ENCODE data around the gene SLC8A1. TPM values are rescaled to one million over a fixed set of nuclear protein-coding genes. Genes with fewer than 3 reads are reported as not detected.

SLC8A1 gene
- total and polyA plus RNA-seq, 2 donors (not counting 1 experiment from before 2014, with no cell fraction given): 0.07 to 0.20 TPM

- H3K27ac Mint-ChIP-seq: no peak overlapping the region
- H3K4me1 Mint-ChIP-seq: no peaks in the 10 kb centered on the region
- DNase-seq (no peak), ATAC-seq (ENCODE audit: low read depth) (no peak)
- Histone ChIP-seq H3K27ac (ENCODE audit: low read length in 2 of 2) (no peak overlapping the region), H3K9me3 (ENCODE audit: control extremely low read depth in 1 of 3, control insufficient read depth in 2 of 3, insufficient read depth in 1 of 3, low read length in 2 of 3) (no peaks in the 10 kb centered on the region), H4K20me1 (ENCODE audit: control insufficient read depth, insufficient read depth, low read length, poor library complexity, severe bottlenecking) (no peaks in the 10 kb centered on the region), H3K4me2 (replicated peaks; ENCODE audit: low read depth, low read length, poor library complexity, severe bottlenecking) (no peak overlapping the region), H3K36me3 (replicated peaks in 1 of 2; ENCODE audit: control extremely low read depth in 1 of 2, control insufficient read depth in 1 of 2, extremely low read depth in 1 of 2, insufficient read depth in 2 of 2, low read length in 1 of 2) (no peaks in the 10 kb centered on the region), H3K27me3 (replicated peaks in 1 of 4; ENCODE audit: control extremely low read depth in 1 of 4, control insufficient read depth in 3 of 4, insufficient read depth in 4 of 4, low read length in 3 of 4) (no peaks in the 10 kb centered on the region), H3K4me1 (ENCODE audit: control insufficient read depth in 2 of 2, insufficient read depth in 2 of 2, low read length in 2 of 2) (no peaks in the 10 kb centered on the region), H2AFZ (ENCODE audit: insufficient read depth, low read depth, low read length, poor library complexity, severe bottlenecking) (no peak overlapping the region), H3K4me3 (ENCODE audit: control extremely low read depth in 1 of 5, extremely low read depth in 1 of 5, insufficient read depth in 1 of 5, low read depth in 2 of 5, low read length in 4 of 5) (no peak overlapping the region), H3K79me2 (ENCODE audit: control insufficient read depth, insufficient read depth, low read length) (no peaks in the 10 kb centered on the region), H3K9ac (ENCODE audit: low read length) (no peak overlapping the region)
- TF ChIP-seq EZH2 (IDR thresholded peaks at IDR 0.05; ENCODE audit: borderline replicate concordance, insufficient read depth, low read depth, low read length, poor library complexity, severe bottlenecking): no peak
- TF ChIP-seq, protein P1, sequence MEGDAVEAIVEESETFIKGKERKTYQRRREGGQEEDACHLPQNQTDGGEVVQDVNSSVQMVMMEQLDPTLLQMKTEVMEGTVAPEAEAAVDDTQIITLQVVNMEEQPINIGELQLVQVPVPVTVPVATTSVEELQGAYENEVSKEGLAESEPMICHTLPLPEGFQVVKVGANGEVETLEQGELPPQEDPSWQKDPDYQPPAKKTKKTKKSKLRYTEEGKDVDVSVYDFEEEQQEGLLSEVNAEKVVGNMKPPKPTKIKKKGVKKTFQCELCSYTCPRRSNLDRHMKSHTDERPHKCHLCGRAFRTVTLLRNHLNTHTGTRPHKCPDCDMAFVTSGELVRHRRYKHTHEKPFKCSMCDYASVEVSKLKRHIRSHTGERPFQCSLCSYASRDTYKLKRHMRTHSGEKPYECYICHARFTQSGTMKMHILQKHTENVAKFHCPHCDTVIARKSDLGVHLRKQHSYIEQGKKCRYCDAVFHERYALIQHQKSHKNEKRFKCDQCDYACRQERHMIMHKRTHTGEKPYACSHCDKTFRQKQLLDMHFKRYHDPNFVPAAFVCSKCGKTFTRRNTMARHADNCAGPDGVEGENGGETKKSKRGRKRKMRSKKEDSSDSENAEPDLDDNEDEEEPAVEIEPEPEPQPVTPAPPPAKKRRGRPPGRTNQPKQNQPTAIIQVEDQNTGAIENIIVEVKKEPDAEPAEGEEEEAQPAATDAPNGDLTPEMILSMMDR (IDR thresholded peaks at IDR 0.05): no peak
- ChIA-PET CTCF (no interaction called here), POLR2A (no interaction called here)
- no peaks in the 10 kb centered on the region for H3K9me3 Mint-ChIP-seq (ENCODE audit: insufficient read depth)
- no peak overlapping the region for H3K4me3 Mint-ChIP-seq
- WGBS (ENCODE audit: insufficient coverage): 100% methylated on average over 1 of the region's 5 CpGs
- intact Hi-C loops (cut with micrococcal nuclease): no loop called here
- H3K27me3 Mint-ChIP-seq: no peaks in the 10 kb centered on the region
Measured at GRCh38 chr2:40477361-40477760, 25.5 kb upstream of the SLC8A1 start.

GRCh38 chr2:40476436-40476835 is 24.5 kb upstream of the SLC8A1 start:
- Histone ChIP-seq H3K4me1 (ENCODE audit: control insufficient read depth in 2 of 2, insufficient read depth in 2 of 2, low read length in 2 of 2) (no peaks in the 10 kb centered on the region), H2AFZ (ENCODE audit: insufficient read depth, low read depth, low read length, poor library complexity, severe bottlenecking) (no peak overlapping the region), H3K36me3 (replicated peaks in 1 of 2; ENCODE audit: control extremely low read depth in 1 of 2, control insufficient read depth in 1 of 2, extremely low read depth in 1 of 2, insufficient read depth in 2 of 2, low read length in 1 of 2) (no peaks in the 10 kb centered on the region), H3K27ac (ENCODE audit: low read length in 2 of 2) (no peak overlapping the region), H3K9me3 (ENCODE audit: control extremely low read depth in 1 of 3, control insufficient read depth in 2 of 3, insufficient read depth in 1 of 3, low read length in 2 of 3) (no peaks in the 10 kb centered on the region), H4K20me1 (ENCODE audit: control insufficient read depth, insufficient read depth, low read length, poor library complexity, severe bottlenecking) (no peaks in the 10 kb centered on the region), H3K9ac (ENCODE audit: low read length) (no peak overlapping the region), H3K27me3 (replicated peaks in 1 of 4; ENCODE audit: control extremely low read depth in 1 of 4, control insufficient read depth in 3 of 4, insufficient read depth in 4 of 4, low read length in 3 of 4) (no peaks in the 10 kb centered on the region), H3K79me2 (ENCODE audit: control insufficient read depth, insufficient read depth, low read length) (no peaks in the 10 kb centered on the region), H3K4me2 (replicated peaks; ENCODE audit: low read depth, low read length, poor library complexity, severe bottlenecking) (no peak overlapping the region), H3K4me3 (ENCODE audit: control extremely low read depth in 1 of 5, extremely low read depth in 1 of 5, insufficient read depth in 1 of 5, low read depth in 2 of 5, low read length in 4 of 5) (no peak overlapping the region)
- intact Hi-C loops (cut with micrococcal nuclease): no loop called here
- CTCF ChIA-PET: no interaction called here
- 100% methylated on average over 1 of the region's 1 CpG for WGBS (ENCODE audit: insufficient coverage)
- Mint-ChIP-seq H3K4me1 (no peaks in the 10 kb centered on the region), H3K4me3 (no peak overlapping the region), H3K27ac (no peak overlapping the region), H3K9me3 (ENCODE audit: insufficient read depth) (no peaks in the 10 kb centered on the region), H3K27me3 (no peaks in the 10 kb centered on the region)
- ATAC-seq (ENCODE audit: low read depth) (no peak), DNase-seq (no peak)
- no peak for TF ChIP-seq EZH2 (IDR thresholded peaks at IDR 0.05; ENCODE audit: borderline replicate concordance, insufficient read depth, low read depth, low read length, poor library complexity, severe bottlenecking)
- TF ChIP-seq, protein P1 (IDR thresholded peaks at IDR 0.05): no peak
- POLR2A ChIA-PET: no interaction called here

Measured in B cell (primary cell).